Measurements from ENCODE around the gene DOCK9. TPM values are rescaled to one million over a fixed set of nuclear protein-coding genes. Genes with fewer than 3 reads are reported as not detected.
"Not testable (repeated sequence)": the region's sequence is repeated elsewhere in the genome, so short reads cannot be mapped to it uniquely, and the experiment has no call there.

Gene DOCK9
- total RNA-seq, 1 donor from 2014 or later: 43.5 TPM

- Mint-ChIP-seq H3K27ac (no peak overlapping the region), H3K27me3 (no peaks in the 10 kb centered on the region), H3K9me3 (peaks cover 8% of the 10 kb centered on the region), H3K4me3 (peak overlapping the region; percentile 46), H3K36me3 (ENCODE audit: low read depth) (no peaks in the 10 kb centered on the region), H3K4me1 (peaks cover 6% of the 10 kb centered on the region)
- intact Hi-C loops (cut with micrococcal nuclease): no loop called here
- DNase-seq: peak; percentile 62
Observed at GRCh38 chr13:98761126-98761985, 216.5 kb downstream of the DOCK9 start.

GRCh38 chr13:98755729-98756128 is 222.1 kb downstream of the DOCK9 start:
- DNase-seq: no peak
- peaks cover 4% of the 10 kb centered on the region for H3K36me3 Mint-ChIP-seq (ENCODE audit: low read depth)
- intact Hi-C loops (cut with micrococcal nuclease): no loop called here
- peaks cover 40% of the 10 kb centered on the region for H3K27me3 Mint-ChIP-seq
- H3K4me3 Mint-ChIP-seq: no peak overlapping the region
- H3K4me1 Mint-ChIP-seq: no peaks in the 10 kb centered on the region
- no peak overlapping the region for H3K27ac Mint-ChIP-seq
- H3K9me3 Mint-ChIP-seq: peaks cover 25% of the 10 kb centered on the region

- H3K27me3 Mint-ChIP-seq: peaks cover 46% of the 10 kb centered on the region
- no peaks in the 10 kb centered on the region for H3K4me1 Mint-ChIP-seq
- peaks cover 4% of the 10 kb centered on the region for H3K36me3 Mint-ChIP-seq (ENCODE audit: low read depth)
- intact Hi-C loops (cut with micrococcal nuclease): no loop called here
- DNase-seq: no peak
- peaks cover 19% of the 10 kb centered on the region for H3K9me3 Mint-ChIP-seq
- H3K4me3 Mint-ChIP-seq: no peak overlapping the region
- no peak overlapping the region for H3K27ac Mint-ChIP-seq
Observed at GRCh38 chr13:98755116-98755515, 222.7 kb downstream of the DOCK9 start.

GRCh38 chr13:98754468-98754867 is 223.4 kb downstream of the DOCK9 start:
- DNase-seq; H3K36me3 Mint-ChIP-seq (ENCODE audit: low read depth); H3K4me1 Mint-ChIP-seq; H3K27ac Mint-ChIP-seq; intact Hi-C loops (cut with micrococcal nuclease); H3K4me3 Mint-ChIP-seq: not testable (repeated sequence)
- Mint-ChIP-seq H3K27me3 (peaks cover 49% of the 10 kb centered on the region), H3K9me3 (peaks cover 19% of the 10 kb centered on the region)

- Mint-ChIP-seq H3K36me3 (ENCODE audit: low read depth) (peaks cover 4% of the 10 kb centered on the region), H3K4me1 (no peaks in the 10 kb centered on the region), H3K27ac (no peak within 1 kb of the TSS), H3K4me3 (no peak within 1 kb of the TSS), H3K27me3 (peaks cover 56% of the 10 kb centered on the region), H3K9me3 (peaks cover 19% of the 10 kb centered on the region)
- intact Hi-C loops (cut with micrococcal nuclease): no loop called here
- DNase-seq: no peak
Observed at GRCh38 chr13:98752467-98753290, 225.2 kb downstream of the DOCK9 start, which contains the start of gene SLC15A1. Gene SLC15A1 (minus strand): TSS chr13:98752672. CDS start chr13:98752598, 74 bp downstream.

- Mint-ChIP-seq H3K9me3 (peaks cover 19% of the 10 kb centered on the region), H3K4me1 (no peaks in the 10 kb centered on the region), H3K27me3 (peaks cover 56% of the 10 kb centered on the region), H3K27ac (no peak overlapping the region), H3K4me3 (no peak overlapping the region), H3K36me3 (ENCODE audit: low read depth) (peaks cover 4% of the 10 kb centered on the region)
- intact Hi-C loops (cut with micrococcal nuclease): no loop called here
- DNase-seq: no peak
Observed at GRCh38 chr13:98751861-98752466, 225.9 kb downstream of the DOCK9 start.

GRCh38 chr13:98751367-98751782 is 226.5 kb downstream of the DOCK9 start:
- no peak overlapping the region for H3K4me3 Mint-ChIP-seq
- peaks cover 4% of the 10 kb centered on the region for H3K36me3 Mint-ChIP-seq (ENCODE audit: low read depth)
- H3K9me3 Mint-ChIP-seq: peaks cover 19% of the 10 kb centered on the region
- DNase-seq: no peak
- intact Hi-C loops (cut with micrococcal nuclease): no loop called here
- peaks cover 56% of the 10 kb centered on the region for H3K27me3 Mint-ChIP-seq
- H3K27ac Mint-ChIP-seq: no peak overlapping the region
- no peaks in the 10 kb centered on the region for H3K4me1 Mint-ChIP-seq

GRCh38 chr13:98749501-98749900 is 228.4 kb downstream of the DOCK9 start:
- peaks cover 45% of the 10 kb centered on the region for H3K27me3 Mint-ChIP-seq
- intact Hi-C loops (cut with micrococcal nuclease): no loop called here
- no peak for DNase-seq
- H3K27ac Mint-ChIP-seq: no peak overlapping the region
- H3K9me3 Mint-ChIP-seq: peaks cover 12% of the 10 kb centered on the region
- H3K4me1 Mint-ChIP-seq: no peaks in the 10 kb centered on the region
- peaks cover 4% of the 10 kb centered on the region for H3K36me3 Mint-ChIP-seq (ENCODE audit: low read depth)
- no peak overlapping the region for H3K4me3 Mint-ChIP-seq

GRCh38 chr13:98746968-98747367 is 230.9 kb downstream of the DOCK9 start:
- intact Hi-C loops (cut with micrococcal nuclease): no loop called here
- H3K36me3 Mint-ChIP-seq (ENCODE audit: low read depth): no peaks in the 10 kb centered on the region
- no peak for DNase-seq
- H3K9me3 Mint-ChIP-seq: no peaks in the 10 kb centered on the region
- H3K27me3 Mint-ChIP-seq: peaks cover 27% of the 10 kb centered on the region
- H3K27ac Mint-ChIP-seq: no peak overlapping the region
- no peak overlapping the region for H3K4me3 Mint-ChIP-seq
- no peaks in the 10 kb centered on the region for H3K4me1 Mint-ChIP-seq

Other genes with a start within 250 kb of the DOCK9 start
- not detected in 2 replicates for gene SLC15A1, start 225.4 kb downstream of the DOCK9 start, total RNA-seq
- gene UBAC2, start 222.8 kb upstream of the DOCK9 start, total RNA-seq: 52.6 and 52.8 TPM in 2 replicates